ENCODE data around the gene SMURF1. TPM values are rescaled to one million over a fixed set of nuclear protein-coding genes. Genes with fewer than 3 reads are reported as not detected.

Gene SMURF1
- total and polyA plus RNA-seq, 5 donors: 4.5 to 14.7 (median 9.5) TPM

DNA sequence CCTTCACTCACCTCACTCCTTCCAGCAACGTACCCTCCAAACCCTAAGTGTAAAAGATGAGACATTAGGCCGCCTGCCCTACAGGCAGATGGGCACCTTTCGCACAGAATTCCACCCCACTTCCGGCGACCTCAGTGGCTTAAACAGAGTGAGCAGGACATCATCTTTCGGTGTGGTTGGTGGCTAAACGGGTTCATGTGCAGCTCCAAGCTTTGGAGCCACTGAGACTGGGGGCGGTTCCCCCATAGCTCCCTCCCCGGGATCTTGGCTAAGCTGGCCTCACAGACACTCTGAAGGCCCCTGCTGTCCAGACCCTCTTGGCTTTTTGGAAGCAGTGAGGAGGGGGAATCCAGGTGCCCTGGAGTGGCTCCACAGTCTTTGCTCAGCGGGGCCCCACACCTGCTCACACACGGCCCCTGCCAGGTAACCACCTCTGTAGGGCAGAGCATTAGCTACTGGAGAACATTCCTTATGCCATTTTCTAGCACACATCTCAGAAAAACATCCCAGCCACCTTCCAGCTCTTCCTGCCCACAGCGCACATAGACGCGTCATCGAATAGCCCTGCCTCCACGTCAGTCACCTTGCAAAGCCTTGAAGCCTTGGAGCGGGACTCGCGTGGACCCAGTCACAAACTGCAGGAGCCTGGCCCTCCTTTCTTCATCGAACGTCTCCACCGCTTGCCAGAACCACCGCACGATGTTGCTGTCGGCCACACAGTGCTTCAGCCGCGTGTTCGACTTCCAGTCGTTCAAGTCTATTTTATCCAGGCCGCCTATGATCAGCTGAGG, 108.8 kb downstream of the SMURF1 start:
- H3K9me3 ChIP-seq (ENCODE audit: control insufficient read depth, low read length): no peaks in the 10 kb centered on the region

DNA sequence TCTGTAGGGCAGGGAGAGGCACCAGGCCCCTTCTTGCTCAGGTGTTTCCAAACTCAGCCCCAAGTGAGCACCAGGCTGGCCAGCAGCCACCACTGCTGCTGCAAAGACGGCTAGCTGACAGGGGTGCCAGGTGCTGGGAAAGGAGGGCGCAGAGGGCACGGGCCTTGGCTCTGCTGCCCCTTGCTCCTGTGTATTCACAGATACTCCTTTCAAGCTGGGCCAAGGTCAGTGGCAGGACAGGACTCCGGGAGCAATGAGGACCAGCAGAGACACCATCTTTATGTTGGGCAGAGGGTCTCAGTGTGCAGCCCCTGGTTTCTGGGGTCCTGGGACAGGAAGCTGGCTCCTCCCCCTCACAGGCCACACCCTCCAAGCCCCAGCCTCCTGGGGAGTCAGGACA, 110.1 kb downstream of the SMURF1 start:
- 71% methylated on average over 4 of the region's 4 CpGs for WGBS
- intact Hi-C loops (cut with DNase I): no loop called here
- DNase-seq (no peak), ATAC-seq (no peak)
- no peaks in the 10 kb centered on the region for H3K9me3 ChIP-seq (ENCODE audit: control insufficient read depth, low read length)
- H3K4me3 ChIP-seq (ENCODE audit: low read length): no peak overlapping the region
- peaks cover 3% of the 10 kb centered on the region for H3K4me1 ChIP-seq (ENCODE audit: control insufficient read depth, insufficient read depth, low read length)
- H3K27ac ChIP-seq (ENCODE audit: low read length): no peak overlapping the region
- H3K27me3 ChIP-seq (ENCODE audit: control insufficient read depth, insufficient read depth): no peaks in the 10 kb centered on the region

More for the DNA sequence above, 108.8 kb downstream of the SMURF1 start:
- H3K27ac ChIP-seq (ENCODE audit: low read length): no peak overlapping the region
- DNase-seq: peak in 1 of 3 donors; percentile 40
- intact Hi-C loops (cut with DNase I): no loop called here
- ATAC-seq: no peak
- WGBS: 93% methylated on average over 30 of the region's 30 CpGs
- H3K4me1 ChIP-seq (ENCODE audit: control insufficient read depth, insufficient read depth, low read length): peaks cover 1% of the 10 kb centered on the region
- H3K4me3 ChIP-seq (ENCODE audit: low read length): no peak overlapping the region
- no peaks in the 10 kb centered on the region for H3K27me3 ChIP-seq (ENCODE audit: control insufficient read depth, insufficient read depth)

DNA sequence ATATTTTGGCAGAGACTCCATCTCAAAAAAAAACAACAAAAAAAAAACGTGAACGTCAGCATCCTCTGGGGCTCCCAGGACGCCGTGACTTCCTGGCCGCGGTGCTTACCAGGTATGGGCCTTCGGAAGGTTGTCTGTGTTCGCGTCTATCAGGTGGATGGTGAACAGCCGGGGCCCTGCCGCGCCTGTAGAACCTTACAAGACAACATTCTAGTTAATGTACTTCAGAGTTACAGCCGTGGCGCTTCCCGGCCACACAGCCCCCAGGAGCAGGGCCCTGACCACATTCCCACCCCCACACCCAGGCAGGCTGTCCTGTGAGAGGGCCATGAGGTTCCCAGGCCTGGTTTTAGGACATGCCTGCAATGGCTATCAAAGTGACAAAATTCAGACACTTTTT, 111.0 kb downstream of the SMURF1 start:
- intact Hi-C loops (cut with DNase I): no loop called here
- Histone ChIP-seq H3K27ac (ENCODE audit: low read length) (no peak overlapping the region), H3K9me3 (ENCODE audit: control insufficient read depth, low read length) (no peaks in the 10 kb centered on the region), H3K4me3 (ENCODE audit: low read length) (no peak overlapping the region), H3K4me1 (ENCODE audit: control insufficient read depth, insufficient read depth, low read length) (peaks cover 3% of the 10 kb centered on the region), H3K27me3 (ENCODE audit: control insufficient read depth, insufficient read depth) (no peaks in the 10 kb centered on the region)
- ATAC-seq (no peak), DNase-seq (peak in 1 of 3 donors; percentile 36)
- WGBS: 83% methylated on average over 15 of the region's 15 CpGs

DNA sequence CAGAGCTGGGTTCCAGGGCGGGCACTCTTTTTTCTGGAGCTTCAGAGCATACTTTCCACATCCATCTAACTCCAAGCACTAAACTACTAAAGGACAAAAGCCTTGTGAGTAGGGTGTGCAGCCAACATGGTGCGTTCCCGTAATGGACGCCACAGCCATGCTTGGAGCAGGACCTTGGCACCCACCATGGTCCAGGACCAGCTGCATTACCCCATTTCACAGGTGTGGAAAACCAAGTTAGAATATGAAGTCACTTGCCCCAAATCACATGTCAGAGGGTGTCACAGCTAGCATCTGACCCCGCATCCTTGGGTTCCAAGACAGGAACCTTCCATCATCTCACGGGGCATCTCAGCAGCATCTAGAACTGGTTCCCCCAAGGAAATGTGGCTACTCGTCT, 112.4 kb downstream of the SMURF1 start:
- WGBS: 94% methylated on average over 7 of the region's 7 CpGs
- peak overlapping the region; percentile 94 for H3K27ac ChIP-seq (ENCODE audit: low read length)
- no peak for ATAC-seq
- H3K4me1 ChIP-seq (ENCODE audit: control insufficient read depth, insufficient read depth, low read length): peaks cover 3% of the 10 kb centered on the region
- intact Hi-C loops (cut with DNase I): no loop called here
- no peak for DNase-seq
- H3K9me3 ChIP-seq (ENCODE audit: control insufficient read depth, low read length): no peaks in the 10 kb centered on the region
- no peaks in the 10 kb centered on the region for H3K27me3 ChIP-seq (ENCODE audit: control insufficient read depth, insufficient read depth)
- H3K4me3 ChIP-seq (ENCODE audit: low read length): no peak overlapping the region

DNA sequence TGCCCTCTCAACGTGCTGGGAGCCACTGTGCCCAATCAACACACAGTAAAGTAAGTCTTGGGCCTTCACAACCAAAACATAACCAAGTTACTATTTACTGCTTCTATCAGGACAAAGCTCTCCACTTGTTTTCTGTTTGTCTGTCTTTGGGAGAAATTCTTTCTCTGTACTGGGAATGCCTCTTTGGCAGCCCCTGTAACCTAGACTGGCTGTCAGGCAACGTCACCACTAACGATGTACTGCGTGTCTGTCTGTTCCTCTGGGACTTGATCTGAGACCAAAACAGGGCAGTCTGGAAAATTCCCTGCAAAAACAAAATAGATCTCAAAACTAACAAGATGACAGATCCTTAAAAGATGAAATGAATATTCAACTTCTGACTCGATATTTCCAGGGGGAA, 113.0 kb downstream of the SMURF1 start:
- ATAC-seq (peak; percentile 77 to 82), DNase-seq (peak in 1 of 3 donors; percentile 46)
- Histone ChIP-seq H3K4me1 (ENCODE audit: control insufficient read depth, insufficient read depth, low read length) (peaks cover 3% of the 10 kb centered on the region), H3K27ac (ENCODE audit: low read length) (peak overlapping the region; percentile 58), H3K27me3 (ENCODE audit: control insufficient read depth, insufficient read depth) (no peaks in the 10 kb centered on the region), H3K9me3 (ENCODE audit: control insufficient read depth, low read length) (no peaks in the 10 kb centered on the region), H3K4me3 (ENCODE audit: low read length) (no peak overlapping the region)
- 56% methylated on average over 5 of the region's 5 CpGs for WGBS
- intact Hi-C loops (cut with DNase I): no loop called here

DNA sequence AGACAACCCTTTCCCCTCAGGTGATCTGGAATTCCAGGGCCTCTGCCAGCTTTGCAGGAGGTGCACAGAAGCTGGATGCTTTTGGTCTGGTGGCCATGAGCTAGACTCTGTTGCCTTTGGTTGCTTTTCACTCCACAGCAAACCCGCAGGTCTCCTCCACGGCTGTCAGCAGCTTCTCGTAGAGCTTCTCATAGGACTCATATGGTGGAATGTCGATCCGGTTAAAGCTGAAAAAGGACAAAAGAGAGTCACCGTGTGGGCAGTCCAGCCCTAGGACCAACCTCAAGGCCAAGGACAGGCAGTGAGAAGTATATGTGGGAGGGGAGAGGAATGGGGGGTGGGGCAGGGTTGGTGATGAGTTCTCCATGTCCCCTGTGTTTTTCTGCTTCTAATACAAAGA, 113.5 kb downstream of the SMURF1 start:
- peak overlapping the region; percentile 58 for H3K27ac ChIP-seq (ENCODE audit: low read length)
- H3K27me3 ChIP-seq (ENCODE audit: control insufficient read depth, insufficient read depth): no peaks in the 10 kb centered on the region
- DNase-seq (no peak), ATAC-seq (peak in 1 of 2 donors; percentile 3)
- H3K4me1 ChIP-seq (ENCODE audit: control insufficient read depth, insufficient read depth, low read length): peaks cover 3% of the 10 kb centered on the region
- no peak overlapping the region for H3K4me3 ChIP-seq (ENCODE audit: low read length)
- WGBS: 96% methylated on average over 6 of the region's 6 CpGs
- H3K9me3 ChIP-seq (ENCODE audit: control insufficient read depth, low read length): no peaks in the 10 kb centered on the region
- intact Hi-C loops (cut with DNase I): no loop called here

DNA sequence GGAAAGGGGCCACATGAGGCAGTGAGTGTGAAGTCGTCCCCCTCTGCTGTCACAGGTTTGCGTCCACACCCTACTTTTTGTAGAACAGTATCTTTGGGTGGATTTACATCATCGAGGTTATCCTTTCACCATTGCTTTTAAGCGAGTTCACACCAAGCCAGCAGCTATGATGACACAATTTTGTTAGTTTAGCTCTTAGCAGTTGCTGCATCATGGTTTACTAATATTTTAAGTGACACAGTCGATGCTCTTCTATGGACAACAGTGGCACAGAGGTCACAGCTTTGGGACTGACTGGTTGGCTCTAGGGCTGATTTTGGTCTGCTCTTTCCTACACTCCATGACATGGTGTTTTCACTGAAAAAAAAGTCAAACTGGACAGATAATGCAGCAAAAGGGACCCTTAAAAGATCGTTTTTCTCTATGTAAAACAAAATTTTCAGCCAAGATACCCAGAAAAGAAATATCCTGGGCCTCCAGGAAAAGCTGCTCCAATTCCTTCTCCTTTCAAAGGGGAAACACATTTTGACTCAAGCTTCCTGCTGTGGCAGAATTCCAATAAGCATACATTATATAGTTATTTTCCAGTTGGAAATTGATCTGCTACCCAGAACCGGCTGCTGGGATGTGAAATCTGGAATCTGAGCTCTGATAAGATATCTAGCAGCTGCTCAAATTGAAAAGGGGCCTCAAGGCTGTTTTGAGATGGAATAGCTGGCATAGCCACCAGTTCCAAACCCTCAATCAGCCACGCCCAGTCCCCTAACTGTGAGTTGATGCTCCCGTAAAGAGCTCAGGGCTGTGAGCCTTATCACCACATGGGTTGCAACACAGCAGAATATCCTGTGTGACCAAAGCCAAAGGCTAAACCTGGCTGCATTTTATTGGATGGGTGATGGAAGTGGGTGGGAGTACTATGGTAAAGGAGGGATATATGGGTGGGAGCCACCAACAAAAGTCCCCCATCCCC, 114.2 kb downstream of the SMURF1 start:
- WGBS: 80% methylated on average over 9 of the region's 9 CpGs
- DNase-seq: no peak
- intact Hi-C loops (cut with DNase I): no loop called here
- H3K9me3 ChIP-seq (ENCODE audit: control insufficient read depth, low read length): no peaks in the 10 kb centered on the region
- H3K27ac ChIP-seq (ENCODE audit: low read length): peak overlapping the region; percentile 58
- no peak overlapping the region for H3K4me3 ChIP-seq (ENCODE audit: low read length)
- H3K4me1 ChIP-seq (ENCODE audit: control insufficient read depth, insufficient read depth, low read length): peaks cover 3% of the 10 kb centered on the region
- H3K27me3 ChIP-seq (ENCODE audit: control insufficient read depth, insufficient read depth): no peaks in the 10 kb centered on the region
- ATAC-seq: peak in 1 of 2 donors; percentile 17

DNA sequence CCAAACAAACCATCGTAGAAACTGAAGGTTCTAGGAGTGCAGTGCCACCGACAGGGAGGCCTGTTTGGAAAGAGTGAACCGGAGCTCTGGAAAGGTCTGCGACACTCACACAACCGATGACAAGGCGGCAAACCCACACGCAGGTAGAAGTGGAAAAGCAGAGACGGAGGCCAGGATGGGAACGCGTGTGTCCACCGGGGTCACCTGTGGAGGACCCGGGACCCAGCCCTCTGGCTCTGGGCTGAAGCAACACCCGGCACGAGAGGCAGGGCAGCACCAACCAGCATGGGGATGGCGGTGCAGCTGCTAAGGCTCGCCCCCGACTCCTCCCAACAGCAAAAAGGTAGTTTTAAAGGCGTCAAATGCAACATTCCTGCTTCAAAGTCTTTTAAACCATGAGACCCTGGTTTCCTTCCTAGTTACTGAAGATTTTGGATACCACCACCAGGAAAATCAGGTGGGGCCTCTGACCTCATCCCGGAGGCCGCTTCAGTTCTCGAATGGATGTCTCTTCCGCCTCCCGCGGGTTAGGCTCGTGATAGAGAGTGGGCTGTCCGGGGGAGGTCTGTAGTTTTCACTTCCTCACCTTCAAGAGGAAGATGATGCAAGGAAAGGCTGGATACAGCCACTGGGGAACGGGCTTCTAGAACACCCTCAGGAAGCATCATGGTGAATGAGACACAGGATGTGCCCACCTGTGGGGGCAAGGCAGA, 115.5 kb downstream of the SMURF1 start:
- Histone ChIP-seq H3K4me3 (ENCODE audit: low read length) (no peak overlapping the region), H3K27me3 (ENCODE audit: control insufficient read depth, insufficient read depth) (no peaks in the 10 kb centered on the region), H3K4me1 (ENCODE audit: control insufficient read depth, insufficient read depth, low read length) (peaks cover 3% of the 10 kb centered on the region), H3K9me3 (ENCODE audit: control insufficient read depth, low read length) (no peaks in the 10 kb centered on the region), H3K27ac (ENCODE audit: low read length) (no peak overlapping the region)
- DNase-seq (peak in 1 of 3 donors; percentile 48), ATAC-seq (no peak)
- intact Hi-C loops (cut with DNase I): no loop called here
- WGBS: 89% methylated on average over 27 of the region's 27 CpGs

DNA sequence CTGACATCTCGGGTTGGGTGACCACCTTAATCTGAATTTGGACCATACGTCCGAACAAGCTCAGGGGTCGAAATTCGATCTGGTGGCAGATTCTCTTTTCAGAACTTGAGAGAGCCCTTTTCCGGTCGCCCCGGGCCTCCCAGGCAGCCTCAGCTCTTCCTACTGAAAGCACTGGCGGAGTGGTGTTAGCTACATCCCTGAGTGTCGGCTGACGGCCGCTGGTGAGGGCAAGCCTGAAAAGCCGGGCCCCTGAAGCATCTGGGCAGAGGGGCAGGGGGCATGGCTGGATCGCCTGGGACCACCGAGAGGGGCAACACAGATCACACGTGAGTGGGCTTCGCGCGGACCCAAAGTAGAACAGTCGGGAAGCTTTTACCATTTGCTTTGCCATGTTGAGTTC, 116.1 kb downstream of the SMURF1 start:
- 90% methylated on average over 20 of the region's 20 CpGs for WGBS

DNA sequence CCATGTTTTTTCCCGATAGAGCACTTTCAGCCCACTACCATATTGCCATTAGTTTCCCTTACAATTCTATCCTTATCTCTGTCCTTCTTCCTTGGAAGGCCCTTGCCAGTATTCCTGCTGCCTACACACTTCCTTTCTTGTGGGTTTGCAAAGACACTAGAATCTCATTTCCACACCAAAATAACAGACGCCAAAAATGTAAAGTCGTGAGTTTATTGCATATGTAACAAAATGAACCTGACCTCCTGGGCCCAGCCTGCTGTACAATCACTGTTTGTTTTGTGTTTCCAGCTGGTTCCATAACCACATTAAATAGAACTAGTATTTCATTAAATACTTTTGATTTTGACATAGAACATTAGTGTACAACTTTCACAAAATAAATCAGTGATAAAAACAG, 116.7 kb downstream of the SMURF1 start:
- intact Hi-C loops (cut with DNase I): no loop called here
- WGBS: 35% methylated on average over 3 of the region's 3 CpGs
- no peak for DNase-seq
- Histone ChIP-seq H3K27ac (ENCODE audit: low read length) (no peak overlapping the region), H3K9me3 (ENCODE audit: control insufficient read depth, low read length) (no peaks in the 10 kb centered on the region), H3K4me1 (ENCODE audit: control insufficient read depth, insufficient read depth, low read length) (peaks cover 3% of the 10 kb centered on the region), H3K27me3 (ENCODE audit: control insufficient read depth, insufficient read depth) (no peaks in the 10 kb centered on the region), H3K4me3 (ENCODE audit: low read length) (no peak overlapping the region)
- ATAC-seq: no peak

More for the DNA sequence above, 116.1 kb downstream of the SMURF1 start:
- H3K9me3 ChIP-seq (ENCODE audit: control insufficient read depth, low read length): no peaks in the 10 kb centered on the region
- intact Hi-C loops (cut with DNase I): no loop called here
- peak in 1 of 3 donors; percentile 36 for DNase-seq
- H3K27me3 ChIP-seq (ENCODE audit: control insufficient read depth, insufficient read depth): no peaks in the 10 kb centered on the region
- no peak overlapping the region for H3K4me3 ChIP-seq (ENCODE audit: low read length)
- no peak overlapping the region for H3K27ac ChIP-seq (ENCODE audit: low read length)
- peaks cover 3% of the 10 kb centered on the region for H3K4me1 ChIP-seq (ENCODE audit: control insufficient read depth, insufficient read depth, low read length)
- no peak for ATAC-seq

All from right cardiac atrium (tissue), 5 donors.